Spleen (tissue), 11 donors: ENCODE data around the gene CATSPER3. TPM values are rescaled to one million over a fixed set of nuclear protein-coding genes. Genes with fewer than 3 reads are reported as not detected.

Experiments used
- DNase-seq: peaks from one replicate; pipeline ENCODE4 v3.0.0-alpha.2; 2020
- H3K27ac ChIP-seq, 8 donors: fragments of 200-600 bp; sonication (generic) in 7 of 8; 1 replicate in 4 of 8; 2 replicates in 4 of 8; pipeline versions ENCODE4 v1.5.0 to v1.8.0; 2016 to 2021; ENCODE audit warnings: inconsistent platforms in 4 of 8, mild to moderate bottlenecking in 4 of 8, moderate library complexity in 1 of 8
- H3K27me3 ChIP-seq, 7 donors: fragments of 200-600 bp; sonication (generic) in 6 of 7; replicated peaks in 1 of 7; 1 replicate in 4 of 7; 2 replicates in 3 of 7; pipeline versions ENCODE4 v1.5.0 to v1.8.0; 2016 to 2021; ENCODE audit warnings: inconsistent platforms in 3 of 7, mild to moderate bottlenecking in 1 of 7
- H3K36me3 ChIP-seq, 6 donors: fragments of 200-600 bp; sonication (generic) in 5 of 6; 1 replicate in 4 of 6; 2 replicates in 2 of 6; pipeline versions ENCODE4 v1.5.0 to v1.8.0; 2016 to 2021; ENCODE audit warnings: inconsistent platforms in 2 of 6
- H3K4me1 ChIP-seq, 6 donors: fragments of 200-600 bp; sonication (generic) in 5 of 6; 1 replicate in 3 of 6; 2 replicates in 3 of 6; pipeline versions ENCODE4 v1.5.0 to v1.8.0; 2016 to 2021; ENCODE audit warnings: inconsistent platforms in 3 of 6
- H3K4me3 ChIP-seq, 8 donors: fragments of 200-600 bp; sonication (generic) in 7 of 8; 1 replicate in 4 of 8; 2 replicates in 4 of 8; pipeline versions ENCODE4 v1.5.0 to v1.8.0; 2016 to 2021; ENCODE audit warnings: inconsistent platforms in 4 of 8, mild to moderate bottlenecking in 4 of 8, moderate library complexity in 2 of 8
- H3K9me3 ChIP-seq, 8 donors: fragments of 200-600 bp; sonication (generic) in 7 of 8; 1 replicate in 4 of 8; 2 replicates in 4 of 8; pipeline versions ENCODE4 v1.5.0 to v1.8.0; 2016 to 2021; ENCODE audit warnings: inconsistent platforms in 4 of 8
- CTCF ChIP-seq, 11 experiments: fragments of 200-600 bp in 7 of 11; fragments of 450-650 bp in 4 of 11; sonication (generic) in 4 of 11; IDR thresholded peaks in 8 of 11; conservative IDR thresholded peaks in 3 of 11; 1 replicate in 7 of 11; 2 replicates in 4 of 11; pipeline versions ENCODE4 v1.4.0 to v1.8.0; 2016 to 2021; ENCODE audit warnings: antibody characterized with exemption in 11 of 11, inconsistent platforms in 4 of 11, mild to moderate bottlenecking in 1 of 11
- POLR2A ChIP-seq, 3 donors: fragments of 450-650 bp; IDR thresholded peaks; one replicate each; pipeline ENCODE4 v1.5.1; 2017; ENCODE audit warnings: antibody characterized with exemption in 3 of 3, mild to moderate bottlenecking in 1 of 3
- POLR2AphosphoS5 ChIP-seq, 3 donors: sonication (generic); formaldehyde crosslinking; IDR thresholded peaks; one replicate each; pipeline ENCODE4 v1.5.1; 2017; ENCODE audit warnings: antibody characterized with exemption in 3 of 3
- WGBS, 5 donors: extraction: QIAGEN DNeasy Blood & Tissue Kit in 3 of 5; methylation state at CpG; one replicate each; pipeline versions ENCODE4 v1.1.5 to v1.1.7; 2013 to 2018; 5-methylcytosine and 5-hydroxymethylcytosine counted together
- intact Hi-C: fragments of 100-400 bp; cut with DNase I; formaldehyde crosslinking; loops from one replicate; pipeline ENCODE4 v1.15.0; 2023; ENCODE audit warnings: low total_unique reads
- polyA plus RNA-seq, 3 donors: library from polyadenylated mRNA; stranded (reverse); fragments of 200-250 nt; gene quantifications; one replicate each; pipeline ENCODE4 v1.2.1, GENCODE V29; 2013
- total RNA-seq, 7 donors: library from RNA; depleted of rRNA in 3 of 7; stranded (reverse); fragments of >200 nt in 3 of 7; fragmentation: NEBNext Ultra II Directional in 4 of 7; extraction: Animal tissue kit (Norgen Biotek cat#: 25700) in 4 of 7; gene quantifications; one replicate each; pipeline versions ENCODE4 v1.1.0 to v1.2.1, GENCODE V29; 2016 to 2021
- donor health status: healthy with polysubstance abuse.
- donor health status: DM: no; HTN: no; CAD: no; lungs with moderate emphysema.
- donor health status: DM: no; HTN: no; CAD: no.
- donor health status: Bipolar disorder and iron deficiency.
- donor health status: healthy.
- donor health status: DM: no; HTN: no; CAD: no.
- donor health status: DM: yes; HTN: yes; CAD: no.

Gene CATSPER3
- total and polyA plus RNA-seq, 10 donors, result 0.35 to 0.89 (median 0.44) TPM; not detected in 3

DNA sequence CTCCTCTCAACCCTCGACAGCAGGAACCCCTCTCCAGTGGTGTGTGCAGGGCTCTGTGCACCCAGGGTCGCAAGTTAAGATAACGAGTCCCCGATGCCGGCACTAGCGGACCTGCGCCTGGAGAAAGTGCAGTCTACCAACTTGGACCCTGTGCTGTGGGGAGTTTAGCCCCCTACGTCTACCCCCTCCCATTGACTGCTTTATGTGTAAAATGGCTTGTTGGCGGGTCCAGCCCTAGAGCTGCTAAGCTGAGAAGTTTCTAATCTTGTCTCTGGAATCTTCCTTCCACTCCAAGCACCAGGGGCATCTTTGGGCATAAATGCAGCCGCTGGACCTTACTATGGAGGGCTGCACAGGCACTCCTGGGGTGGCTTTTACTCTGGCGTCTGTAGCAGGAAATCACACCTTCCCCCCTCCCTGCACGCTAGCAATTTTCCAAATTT is 73.5 kb downstream of the CATSPER3 start:
- H3K4me1 ChIP-seq, result peaks cover 12 to 32% (median 27%) of the 10 kb centered on the region in 6 donors
- no peaks in the 10 kb centered on the region for H3K9me3 ChIP-seq
- TF ChIP-seq CTCF (IDR thresholded peaks at IDR 0.05 in 8 of 11, conservative IDR thresholded peaks at IDR 0.05 in 3 of 11), result no peak
- no peak for TF ChIP-seq POLR2A (IDR thresholded peaks at IDR 0.05)
- no peak for TF ChIP-seq POLR2AphosphoS5 (IDR thresholded peaks at IDR 0.05)
- H3K27me3 ChIP-seq, result peaks cover 9 to 100% (median 88%) of the 10 kb centered on the region in 7 donors
- no peak for DNase-seq
- no peak overlapping the region for H3K4me3 ChIP-seq
- intact Hi-C loops, result no loop called here
- no peak overlapping the region for H3K27ac ChIP-seq
- 14 to 31% (median 26%) methylated on average over 11 to 12 of the region's 12 CpGs for WGBS, 5 donors
- H3K36me3 ChIP-seq, result no peaks in the 10 kb centered on the region

GRCh38 chr5:135041726-135042125 is 74.0 kb downstream of the CATSPER3 start:
- no peaks in the 10 kb centered on the region for H3K36me3 ChIP-seq

DNA sequence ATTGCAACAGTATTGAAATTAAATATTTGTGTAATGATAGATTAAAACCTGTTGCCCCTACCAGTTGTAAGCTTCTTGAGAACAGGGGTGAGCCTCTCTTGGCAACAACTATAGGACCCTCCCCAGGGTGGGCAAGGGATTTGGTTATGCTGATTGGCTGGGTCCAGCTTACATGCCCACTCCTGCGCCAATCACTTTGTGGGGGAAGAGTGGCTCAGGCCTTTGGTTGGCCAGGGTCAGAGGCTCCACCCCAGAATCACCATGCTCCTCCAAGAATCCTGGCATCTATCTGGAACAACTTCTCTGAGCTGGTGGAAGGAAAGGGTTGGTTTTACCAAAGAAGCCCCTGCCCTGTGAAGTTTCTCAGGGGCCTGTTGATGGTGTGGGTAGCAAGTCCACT is 74.9 kb downstream of the CATSPER3 start:
- H3K27ac ChIP-seq, result no peak overlapping the region
- no peaks in the 10 kb centered on the region for H3K36me3 ChIP-seq
- H3K4me1 ChIP-seq, result peaks cover 12 to 32% (median 27%) of the 10 kb centered on the region in 6 donors
- TF ChIP-seq POLR2A (IDR thresholded peaks at IDR 0.05) (no peak), CTCF (IDR thresholded peaks at IDR 0.05 in 8 of 11, conservative IDR thresholded peaks at IDR 0.05 in 3 of 11) (no peak), POLR2AphosphoS5 (IDR thresholded peaks at IDR 0.05) (no peak)
- no peak for DNase-seq
- intact Hi-C loops, result no loop called here
- peaks cover 7 to 100% (median 78%) of the 10 kb centered on the region in 7 donors for H3K27me3 ChIP-seq
- no peaks in the 10 kb centered on the region for H3K9me3 ChIP-seq
- H3K4me3 ChIP-seq, result no peak overlapping the region
- WGBS, 5 donors, result 83 to 100% (median 95%) methylated on average over 1 of the region's 1 CpG

More at GRCh38 chr5:135041726-135042125, 74.0 kb downstream of the CATSPER3 start:
- no peak for TF ChIP-seq POLR2A (IDR thresholded peaks at IDR 0.05)
- TF ChIP-seq POLR2AphosphoS5 (IDR thresholded peaks at IDR 0.05), result no peak
- no peak for TF ChIP-seq CTCF (IDR thresholded peaks at IDR 0.05 in 8 of 11, conservative IDR thresholded peaks at IDR 0.05 in 3 of 11)
- no peaks in the 10 kb centered on the region for H3K9me3 ChIP-seq
- WGBS, 5 donors, result 56 to 77% (median 63%) methylated on average over 3 of the region's 3 CpGs
- no peak for DNase-seq
- peaks cover 12 to 32% (median 27%) of the 10 kb centered on the region in 6 donors for H3K4me1 ChIP-seq
- intact Hi-C loops, result no loop called here
- H3K27ac ChIP-seq, result no peak overlapping the region
- no peak overlapping the region for H3K4me3 ChIP-seq
- peaks cover 9 to 100% (median 86%) of the 10 kb centered on the region in 7 donors for H3K27me3 ChIP-seq

GRCh38 chr5:135045488-135045887 is 77.8 kb downstream of the CATSPER3 start:
- no peak overlapping the region for H3K4me3 ChIP-seq
- no peak for TF ChIP-seq POLR2A (IDR thresholded peaks at IDR 0.05)
- TF ChIP-seq POLR2AphosphoS5 (IDR thresholded peaks at IDR 0.05), result no peak
- no peak for TF ChIP-seq CTCF (IDR thresholded peaks at IDR 0.05 in 8 of 11, conservative IDR thresholded peaks at IDR 0.05 in 3 of 11)
- H3K9me3 ChIP-seq, result no peaks in the 10 kb centered on the region
- peaks cover 0 to 13% (median 5%) of the 10 kb centered on the region in 6 donors for H3K4me1 ChIP-seq
- H3K27me3 ChIP-seq, result peaks cover 5 to 100% (median 76%) of the 10 kb centered on the region in 7 donors
- intact Hi-C loops, result no loop called here
- no peaks in the 10 kb centered on the region for H3K36me3 ChIP-seq
- no peak for DNase-seq
- H3K27ac ChIP-seq, result no peak overlapping the region
